Measurements from ENCODE around the gene SETMAR. TPM values are rescaled to one million over a fixed set of nuclear protein-coding genes. Genes with fewer than 3 reads are reported as not detected.

Gene SETMAR
- polyA plus RNA-seq, 1 of the 3 experiments (the other 2 are of a cell fraction), result 10.6 TPM

DNA sequence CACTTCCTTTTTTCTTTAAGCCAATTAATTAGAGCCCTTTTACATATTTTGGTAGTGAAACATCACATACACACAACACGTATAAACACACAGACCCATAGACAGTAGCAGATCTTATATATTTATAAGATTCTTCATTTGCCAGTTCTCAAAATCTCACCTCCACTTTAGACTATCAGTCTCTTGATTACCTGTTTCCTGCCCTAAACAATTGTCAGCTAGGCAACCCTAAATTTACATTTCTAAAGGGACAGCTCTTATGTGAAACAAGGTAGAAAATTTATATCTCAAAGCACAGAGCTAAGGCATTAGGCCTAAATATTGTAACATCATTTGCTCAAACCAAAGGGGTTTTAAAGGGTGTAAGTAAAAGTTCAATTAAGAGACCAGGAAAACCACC is 28.9 kb downstream of the SETMAR start:
- Histone ChIP-seq H3K27ac (ENCODE audit: low read depth in 2 of 2, low read length in 1 of 2) (no peak overlapping the region), H3K36me3 (replicated peaks in 1 of 2; ENCODE audit: control insufficient read depth in 1 of 2, insufficient read depth in 2 of 2, low read length in 1 of 2) (no peaks in the 10 kb centered on the region), H4K20me1 (ENCODE audit: insufficient read depth) (no peaks in the 10 kb centered on the region), H3K9me2 (no peaks in the 10 kb centered on the region), H2AFZ (ENCODE audit: low read depth) (no peak overlapping the region), H3K4me1 (ENCODE audit: control insufficient read depth in 1 of 2, insufficient read depth in 2 of 2, low read depth in 1 of 2, low read length in 1 of 2) (no peaks in the 10 kb centered on the region), H3K79me2 (ENCODE audit: insufficient read depth) (no peaks in the 10 kb centered on the region), H3K4me2 (no peak overlapping the region), H3K4me3 (ENCODE audit: low read depth in 2 of 2, low read length in 1 of 2) (no peak overlapping the region), H3K27me3 (ENCODE audit: insufficient read depth) (no peaks in the 10 kb centered on the region), H3K9me3 (no peaks in the 10 kb centered on the region), H3F3A (replicated peaks; ENCODE audit: insufficient read depth) (no peaks in the 10 kb centered on the region), H3K9ac (no peak overlapping the region)
- 97% methylated on average over 1 of the region's 1 CpG for WGBS (ENCODE audit: low lambda C conversion rate)
- ChIA-PET CTCF (interaction anchor here (0.6 to 4.6 kb wide), 2 partner anchors 18 to 301 kb away, joined by 4 to 21 read pairs; no protein-coding TSS in a partner anchor), POLR2A (no interaction called here)
- DNase-seq, result no peak
- no peak for TF ChIP-seq GABPA (IDR thresholded peaks at IDR 0.05; ENCODE audit: low read depth)
- TF ChIP-seq FOXJ3 (CRISPR knock-in tag; IDR thresholded peaks at IDR 0.05), result no peak
- TF ChIP-seq RFX5 (IDR thresholded peaks at IDR 0.05; ENCODE audit: low read length), result no peak
- no peak for TF ChIP-seq EP300 (IDR thresholded peaks at IDR 0.05; ENCODE audit: borderline replicate concordance in 1 of 2, low read depth in 1 of 2, low read length in 1 of 2)

DNA sequence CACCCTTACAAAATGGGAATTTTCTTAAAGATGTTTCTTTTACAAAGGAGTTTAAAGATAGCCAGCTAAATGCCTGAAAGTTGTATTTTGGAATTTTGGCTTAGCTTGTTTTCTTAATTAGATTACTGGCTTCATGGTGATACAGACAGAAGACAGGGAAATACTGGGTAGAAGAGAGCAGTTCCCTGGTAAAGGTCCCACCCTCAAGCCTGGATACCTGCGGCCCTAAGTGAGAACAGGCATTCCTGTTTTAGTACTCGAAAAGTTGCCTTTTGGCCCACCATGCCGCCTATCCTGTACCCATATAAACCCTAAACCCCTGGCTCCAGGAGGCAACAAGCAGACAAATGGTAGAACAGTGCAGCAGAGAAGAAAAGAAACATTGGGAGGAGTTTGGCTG is 29.4 kb downstream of the SETMAR start:
- no peaks in the 10 kb centered on the region for H3K79me2 ChIP-seq (ENCODE audit: insufficient read depth)
- no peak for DNase-seq
- H3K4me2 ChIP-seq, result no peak overlapping the region
- H3K36me3 ChIP-seq (replicated peaks in 1 of 2; ENCODE audit: control insufficient read depth in 1 of 2, insufficient read depth in 2 of 2, low read length in 1 of 2), result no peaks in the 10 kb centered on the region
- TF ChIP-seq, protein P1, sequence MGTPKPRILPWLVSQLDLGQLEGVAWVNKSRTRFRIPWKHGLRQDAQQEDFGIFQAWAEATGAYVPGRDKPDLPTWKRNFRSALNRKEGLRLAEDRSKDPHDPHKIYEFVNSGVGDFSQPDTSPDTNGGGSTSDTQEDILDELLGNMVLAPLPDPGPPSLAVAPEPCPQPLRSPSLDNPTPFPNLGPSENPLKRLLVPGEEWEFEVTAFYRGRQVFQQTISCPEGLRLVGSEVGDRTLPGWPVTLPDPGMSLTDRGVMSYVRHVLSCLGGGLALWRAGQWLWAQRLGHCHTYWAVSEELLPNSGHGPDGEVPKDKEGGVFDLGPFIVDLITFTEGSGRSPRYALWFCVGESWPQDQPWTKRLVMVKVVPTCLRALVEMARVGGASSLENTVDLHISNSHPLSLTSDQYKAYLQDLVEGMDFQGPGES (IDR thresholded peaks at IDR 0.05; ENCODE audit: low read depth, low read length), result no peak
- TF ChIP-seq, protein P2, sequence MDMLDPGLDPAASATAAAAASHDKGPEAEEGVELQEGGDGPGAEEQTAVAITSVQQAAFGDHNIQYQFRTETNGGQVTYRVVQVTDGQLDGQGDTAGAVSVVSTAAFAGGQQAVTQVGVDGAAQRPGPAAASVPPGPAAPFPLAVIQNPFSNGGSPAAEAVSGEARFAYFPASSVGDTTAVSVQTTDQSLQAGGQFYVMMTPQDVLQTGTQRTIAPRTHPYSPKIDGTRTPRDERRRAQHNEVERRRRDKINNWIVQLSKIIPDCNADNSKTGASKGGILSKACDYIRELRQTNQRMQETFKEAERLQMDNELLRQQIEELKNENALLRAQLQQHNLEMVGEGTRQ (IDR thresholded peaks at IDR 0.05; ENCODE audit: borderline replicate concordance, low read depth, low read length), result no peak
- TF ChIP-seq MEF2A (IDR thresholded peaks at IDR 0.05; ENCODE audit: borderline replicate concordance, low read depth) (no peak), YY1 (IDR thresholded peaks at IDR 0.05; ENCODE audit: low read depth) (no peak), SIN3A (IDR thresholded peaks at IDR 0.05; ENCODE audit: borderline replicate concordance, low read depth, low read length) (no peak), RXRA (IDR thresholded peaks at IDR 0.05; ENCODE audit: borderline replicate concordance, low read depth) (no peak), ZBTB33 (IDR thresholded peaks at IDR 0.05; ENCODE audit: borderline replicate concordance, low read depth) (no peak), RFX5 (IDR thresholded peaks at IDR 0.05; ENCODE audit: low read length) (no peak), CHD2 (IDR thresholded peaks at IDR 0.05; ENCODE audit: low read length, partially characterized antibody) (no peak), MXI1 (IDR thresholded peaks at IDR 0.05; ENCODE audit: low read depth, low read length) (no peak)
- TF ChIP-seq, protein P3, sequence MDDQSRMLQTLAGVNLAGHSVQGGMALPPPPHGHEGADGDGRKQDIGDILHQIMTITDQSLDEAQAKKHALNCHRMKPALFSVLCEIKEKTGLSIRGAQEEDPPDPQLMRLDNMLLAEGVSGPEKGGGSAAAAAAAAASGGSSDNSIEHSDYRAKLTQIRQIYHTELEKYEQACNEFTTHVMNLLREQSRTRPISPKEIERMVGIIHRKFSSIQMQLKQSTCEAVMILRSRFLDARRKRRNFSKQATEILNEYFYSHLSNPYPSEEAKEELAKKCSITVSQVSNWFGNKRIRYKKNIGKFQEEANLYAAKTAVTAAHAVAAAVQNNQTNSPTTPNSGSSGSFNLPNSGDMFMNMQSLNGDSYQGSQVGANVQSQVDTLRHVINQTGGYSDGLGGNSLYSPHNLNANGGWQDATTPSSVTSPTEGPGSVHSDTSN (IDR thresholded peaks at IDR 0.05), result no peak
- no peaks in the 10 kb centered on the region for H3K9me2 ChIP-seq
- no peaks in the 10 kb centered on the region for H3F3A ChIP-seq (replicated peaks; ENCODE audit: insufficient read depth)
- no peak overlapping the region for H3K9ac ChIP-seq
- no peak overlapping the region for H3K27ac ChIP-seq (ENCODE audit: low read depth in 2 of 2, low read length in 1 of 2)
- no peaks in the 10 kb centered on the region for H3K4me1 ChIP-seq (ENCODE audit: control insufficient read depth in 1 of 2, insufficient read depth in 2 of 2, low read depth in 1 of 2, low read length in 1 of 2)
- 84% methylated on average over 3 of the region's 3 CpGs for WGBS (ENCODE audit: low lambda C conversion rate)
- H3K9me3 ChIP-seq, result no peaks in the 10 kb centered on the region
- no peak overlapping the region for H3K4me3 ChIP-seq (ENCODE audit: low read depth in 2 of 2, low read length in 1 of 2)
- ChIA-PET POLR2A (no interaction called here), CTCF (interaction anchor here (1.0 to 4.6 kb wide), 2 partner anchors 18 to 301 kb away, joined by 6 to 21 read pairs; no protein-coding TSS in a partner anchor)
- H2AFZ ChIP-seq (ENCODE audit: low read depth), result no peak overlapping the region
- no peaks in the 10 kb centered on the region for H3K27me3 ChIP-seq (ENCODE audit: insufficient read depth)
- no peaks in the 10 kb centered on the region for H4K20me1 ChIP-seq (ENCODE audit: insufficient read depth)

Data from SK-N-SH (cell line).